AG09309 (cell line): ENCODE results near the gene CPM.

Experiments
- DNase-seq: peaks from one replicate; pipeline ENCODE4 v3.0.0-alpha.2; 2010; ENCODE audit warnings: low read depth
- H3K4me3 ChIP-seq: 2 replicates; pipeline ENCODE4 v1.5.1; 2011; ENCODE audit warnings: mild to moderate bottlenecking, low read depth, low read length, moderate library complexity; ENCODE audit not compliant: control insufficient read depth
- TF ChIP-seq, protein P1 (sequence below): IDR thresholded peaks from 2 replicates; pipeline ENCODE4 v1.5.1; 2011; ENCODE audit warnings: mild to moderate bottlenecking, low read depth, low read length, inconsistent platforms; ENCODE audit not compliant: insufficient read depth, control insufficient read depth; ENCODE audit errors: missing control alignments

CPM gene

DNA sequence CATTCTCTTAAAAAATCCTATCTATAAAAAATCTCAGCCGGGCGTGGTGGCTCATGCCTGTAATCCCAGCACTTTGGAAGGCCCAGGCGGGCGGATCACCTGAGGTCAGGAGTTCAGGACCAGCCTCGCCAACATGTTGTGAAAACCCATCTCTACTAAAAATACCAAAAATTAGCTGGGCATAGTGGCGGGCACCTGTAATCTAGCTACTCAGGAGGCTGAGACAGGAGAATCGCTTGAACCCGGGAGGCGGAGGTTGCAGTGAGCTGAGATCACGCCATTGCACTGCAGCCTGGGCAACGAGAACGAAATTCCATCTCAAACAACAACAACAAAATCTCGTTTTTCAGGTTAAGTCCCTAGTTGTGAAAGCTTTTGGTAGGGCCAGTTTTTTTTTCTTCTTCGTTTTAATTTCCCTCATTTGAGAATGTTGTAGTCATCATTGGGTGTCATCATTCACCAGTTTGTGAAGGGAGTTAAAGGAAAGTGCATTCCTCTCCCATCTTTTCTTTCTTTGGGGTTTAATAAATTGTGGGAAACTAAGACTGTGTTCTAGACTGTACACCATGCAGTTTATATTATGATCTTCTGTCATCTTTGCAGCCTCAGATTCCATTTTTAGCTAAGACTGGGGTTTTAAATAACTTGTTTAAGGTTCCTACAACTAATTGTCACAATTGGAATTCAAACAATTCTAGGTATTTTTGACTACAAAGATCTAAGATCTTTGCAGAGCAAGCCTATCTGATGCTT is 101.0 kb downstream of the CPM start:
- no peak overlapping the region for H3K4me3 ChIP-seq
- no peak for DNase-seq
- TF ChIP-seq, protein P1, sequence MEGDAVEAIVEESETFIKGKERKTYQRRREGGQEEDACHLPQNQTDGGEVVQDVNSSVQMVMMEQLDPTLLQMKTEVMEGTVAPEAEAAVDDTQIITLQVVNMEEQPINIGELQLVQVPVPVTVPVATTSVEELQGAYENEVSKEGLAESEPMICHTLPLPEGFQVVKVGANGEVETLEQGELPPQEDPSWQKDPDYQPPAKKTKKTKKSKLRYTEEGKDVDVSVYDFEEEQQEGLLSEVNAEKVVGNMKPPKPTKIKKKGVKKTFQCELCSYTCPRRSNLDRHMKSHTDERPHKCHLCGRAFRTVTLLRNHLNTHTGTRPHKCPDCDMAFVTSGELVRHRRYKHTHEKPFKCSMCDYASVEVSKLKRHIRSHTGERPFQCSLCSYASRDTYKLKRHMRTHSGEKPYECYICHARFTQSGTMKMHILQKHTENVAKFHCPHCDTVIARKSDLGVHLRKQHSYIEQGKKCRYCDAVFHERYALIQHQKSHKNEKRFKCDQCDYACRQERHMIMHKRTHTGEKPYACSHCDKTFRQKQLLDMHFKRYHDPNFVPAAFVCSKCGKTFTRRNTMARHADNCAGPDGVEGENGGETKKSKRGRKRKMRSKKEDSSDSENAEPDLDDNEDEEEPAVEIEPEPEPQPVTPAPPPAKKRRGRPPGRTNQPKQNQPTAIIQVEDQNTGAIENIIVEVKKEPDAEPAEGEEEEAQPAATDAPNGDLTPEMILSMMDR = no peak

DNA sequence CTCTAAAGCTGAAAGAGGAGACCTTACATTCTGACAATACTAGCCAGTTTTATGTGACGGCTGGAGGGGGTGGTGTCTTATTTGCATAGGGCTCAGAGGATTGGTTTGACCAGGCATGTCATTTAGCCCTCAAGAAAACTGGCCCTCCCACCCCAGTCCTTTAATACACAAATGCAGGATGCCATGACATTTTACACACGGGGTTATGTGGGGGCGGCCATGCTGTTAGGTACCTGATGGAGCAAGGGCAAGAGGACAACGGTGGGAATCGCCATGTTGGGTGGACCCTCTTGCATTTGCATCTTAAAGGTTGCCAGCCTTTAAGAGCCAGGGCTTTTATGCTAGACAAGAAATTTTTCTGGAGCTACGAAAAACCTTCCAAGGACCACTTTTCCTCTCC is 101.7 kb downstream of the CPM start:
- no peak overlapping the region for H3K4me3 ChIP-seq
- TF ChIP-seq, protein P1 = no peak
- no peak for DNase-seq

DNA sequence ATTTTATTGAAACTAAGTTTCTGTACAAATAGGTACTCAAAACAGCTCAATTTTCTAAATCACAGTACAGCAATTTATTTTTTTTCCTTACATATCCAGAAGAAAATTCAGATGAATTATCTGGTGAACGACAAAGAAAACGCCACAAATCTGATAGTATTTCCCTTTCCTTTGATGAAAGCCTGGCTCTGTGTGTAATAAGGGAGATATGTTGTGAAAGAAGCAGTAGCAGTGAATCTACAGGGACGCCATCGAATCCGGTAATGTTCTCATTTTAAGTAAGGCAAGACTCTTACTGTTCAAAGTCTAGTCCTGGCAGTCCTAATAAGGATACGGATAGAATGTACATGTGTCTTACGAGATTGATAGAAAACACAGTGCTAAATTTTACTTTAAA is 104.3 kb downstream of the CPM start:
- no peak for DNase-seq
- H3K4me3 ChIP-seq = no peak overlapping the region
- TF ChIP-seq, protein P1 = no peak

DNA sequence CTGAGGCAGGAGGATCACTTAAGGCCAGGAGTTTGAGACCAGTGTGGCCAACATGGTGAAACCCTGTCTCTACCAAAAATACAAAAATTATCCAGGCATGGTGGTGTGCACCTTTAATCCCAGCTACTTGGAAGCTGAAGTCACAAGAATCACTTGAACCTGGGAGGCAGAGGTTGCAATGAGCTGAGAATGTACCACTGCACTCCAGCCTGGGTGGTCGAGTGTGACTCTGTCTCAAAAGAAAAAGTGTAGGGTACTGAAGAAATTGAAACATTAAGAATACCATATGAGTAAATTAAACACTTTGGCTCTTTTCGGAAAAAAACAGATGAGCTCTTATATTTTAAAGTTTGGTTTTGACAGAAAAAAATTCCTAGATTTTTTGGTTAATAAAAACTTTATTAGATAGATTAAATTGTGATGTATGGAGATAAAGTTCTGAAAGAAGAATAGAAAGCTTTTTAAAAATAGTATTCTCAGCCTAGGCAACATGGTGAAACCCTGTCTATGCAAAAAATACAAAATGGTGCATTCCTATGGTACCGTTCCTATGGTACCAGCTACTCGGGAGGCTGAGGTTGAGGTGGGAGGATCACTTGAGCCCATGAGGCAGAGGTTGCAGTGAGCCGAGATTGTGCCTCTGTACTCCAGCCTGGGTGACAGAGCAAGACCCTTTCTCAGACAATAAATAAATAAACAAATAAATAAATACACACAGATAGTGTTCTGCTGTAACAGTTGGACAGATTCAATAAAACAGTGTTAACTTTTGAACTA is 104.9 kb downstream of the CPM start:
- TF ChIP-seq, protein P1 = no peak
- DNase-seq = no peak
- H3K4me3 ChIP-seq = no peak overlapping the region

DNA sequence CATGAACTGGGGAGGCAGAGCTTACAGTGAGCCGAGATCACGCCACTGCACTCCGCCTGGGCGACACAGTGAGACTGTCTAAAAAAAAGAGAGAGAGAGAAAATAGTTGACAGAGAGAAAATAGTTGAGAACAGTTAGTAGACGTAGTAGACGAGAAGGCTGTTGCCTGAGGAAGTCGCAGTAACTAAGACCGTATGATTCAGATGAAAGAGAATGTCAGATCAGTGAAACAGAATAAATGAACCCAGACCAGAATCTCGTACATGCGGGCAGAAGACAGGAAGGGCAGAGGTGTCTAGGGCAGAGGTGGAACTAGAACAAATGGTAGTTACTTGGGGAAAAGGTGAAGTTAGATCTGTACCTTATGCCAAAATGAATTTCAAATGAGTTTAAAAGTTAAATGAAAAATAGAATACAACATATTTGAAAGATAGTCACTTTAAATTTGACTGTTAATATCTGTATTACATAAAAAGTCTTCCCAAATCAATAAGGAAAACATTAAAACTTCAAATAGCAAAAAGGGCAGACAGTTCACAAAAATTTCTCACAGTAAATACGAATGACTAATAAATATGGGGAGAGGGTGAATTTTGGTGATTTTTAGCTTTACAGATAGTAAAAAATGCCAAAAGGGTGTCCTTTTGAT is 107.3 kb downstream of the CPM start:
- DNase-seq = no peak
- TF ChIP-seq, protein P1 = no peak
- no peak overlapping the region for H3K4me3 ChIP-seq

DNA sequence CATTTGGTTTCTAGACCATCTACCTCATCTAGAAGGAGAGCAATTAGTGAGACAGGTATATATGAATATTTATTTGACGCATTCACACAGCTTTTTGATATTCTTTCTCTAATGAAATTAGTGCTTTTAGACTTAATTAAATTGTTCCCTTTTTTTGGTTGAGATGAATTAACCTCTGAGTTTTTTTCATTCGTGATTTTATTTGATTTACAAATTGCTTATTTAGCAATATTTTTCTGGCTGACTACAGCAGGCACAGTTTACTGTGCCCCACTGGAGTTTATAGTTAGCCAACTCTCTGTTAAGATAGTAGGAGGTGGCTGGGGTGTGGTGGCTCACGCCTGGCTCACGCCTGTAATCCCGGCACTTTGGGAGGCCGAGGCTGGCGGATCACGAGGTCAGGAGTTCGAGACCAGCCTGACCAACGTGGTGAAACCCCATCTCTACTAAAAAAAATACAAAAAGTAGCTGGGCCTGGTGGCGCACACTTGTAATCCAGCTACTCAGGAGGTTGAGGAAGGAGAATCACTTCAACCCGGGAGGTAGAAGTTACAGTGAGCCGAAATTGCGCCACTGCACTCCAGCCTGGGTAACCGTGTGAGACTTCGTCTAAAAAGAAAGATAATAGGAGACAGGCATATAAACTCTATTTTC is 108.2 kb downstream of the CPM start:
- TF ChIP-seq, protein P1 = no peak
- no peak for DNase-seq
- no peak overlapping the region for H3K4me3 ChIP-seq
